IMR-90 (cell line): Measurements from ENCODE around the gene NCLN.

Experiments
- BHLHE40 ChIP-seq: fragments of 150-350 bp; IDR thresholded peaks from 2 replicates; pipeline ENCODE4 v1.6.1; 2016; ENCODE audit warnings: mild to moderate bottlenecking, low read depth, low read length
- CEBPB ChIP-seq: IDR thresholded peaks from 2 replicates; pipeline ENCODE4 v1.6.1; 2012; ENCODE audit warnings: low read depth, low read length, improper control_type of control experiment
- CTCF ChIP-seq: conservative IDR thresholded peaks from 2 replicates; pipeline ENCODE4 v1.5.1; 2012; ENCODE audit warnings: mild to moderate bottlenecking, low read depth, low read length, improper control_type of control experiment
- NFE2L2 ChIP-seq: fragments of 150-350 bp; IDR thresholded peaks from 2 replicates; pipeline ENCODE4 v1.6.1; 2016; ENCODE audit warnings: low read depth, mild to moderate bottlenecking, low read length
- POLR2A ChIP-seq: IDR thresholded peaks from 2 replicates; pipeline ENCODE4 v1.6.1; 2012; ENCODE audit warnings: mild to moderate bottlenecking, low read depth, low read length
- SMC3 ChIP-seq: fragments of 150-350 bp; IDR thresholded peaks from 2 replicates; pipeline ENCODE4 v1.6.1; 2016; ENCODE audit warnings: low read depth, mild to moderate bottlenecking, antibody characterized with exemption, low read length, moderate library complexity

- TF ChIP-seq BHLHE40, result no peak
- no peak for TF ChIP-seq POLR2A
- TF ChIP-seq CTCF, result no peak
- TF ChIP-seq CEBPB, result no peak
- TF ChIP-seq NFE2L2, result no peak
- no peak for TF ChIP-seq SMC3
Measured at GRCh38 chr19:3135961-3136683, 49.6 kb upstream of the NCLN start, which contains the start of gene GNA15.
